T-helper 1 cell (primary cell): Measurements from ENCODE around the gene FOXC1.

Experiments
- DNase-seq, 5 donors: peaks; one replicate each; pipeline ENCODE4 v3.0.0-alpha.2; 2012 to 2020

Gene FOXC1

GRCh38 chr6:1612974-1613306 is 3.2 kb downstream of the FOXC1 start:
- no peak for DNase-seq

- no peak for DNase-seq
These were observed 3.6 kb downstream of the FOXC1 start for GRCh38 chr6:1613346-1613687.

GRCh38 chr6:1613688-1614447 is 4.2 kb downstream of the FOXC1 start:
- DNase-seq: no peak

GRCh38 chr6:1614448-1615150 is 4.9 kb downstream of the FOXC1 start:
- DNase-seq: no peak

GRCh38 chr6:1615151-1615852 is 5.6 kb downstream of the FOXC1 start:
- DNase-seq: no peak

- no peak for DNase-seq
These were observed 6.2 kb downstream of the FOXC1 start for GRCh38 chr6:1615853-1616420.

- no peak for DNase-seq
These were observed 7.2 kb downstream of the FOXC1 start for GRCh38 chr6:1616701-1617463.

GRCh38 chr6:1617466-1618310 is 8.0 kb downstream of the FOXC1 start:
- DNase-seq: no peak

GRCh38 chr6:1618311-1619097 is 8.8 kb downstream of the FOXC1 start:
- no peak for DNase-seq

- DNase-seq: no peak
These were observed 9.5 kb downstream of the FOXC1 start for GRCh38 chr6:1619098-1619672.

- DNase-seq: no peak
These were observed 10.2 kb downstream of the FOXC1 start for GRCh38 chr6:1619673-1620503.

GRCh38 chr6:1620504-1621069 is 10.9 kb downstream of the FOXC1 start:
- DNase-seq: no peak

GRCh38 chr6:1621070-1621701 is 11.5 kb downstream of the FOXC1 start:
- DNase-seq: no peak

- DNase-seq: no peak
These were observed 12.6 kb downstream of the FOXC1 start for GRCh38 chr6:1622220-1622850.

- DNase-seq: no peak
These were observed 13.4 kb downstream of the FOXC1 start for GRCh38 chr6:1622851-1623768.

GRCh38 chr6:1623769-1624057 is 14.0 kb downstream of the FOXC1 start:
- DNase-seq: no peak

- DNase-seq: peak in 1 of 5 donors; percentile 20
These were observed 14.5 kb downstream of the FOXC1 start for GRCh38 chr6:1624058-1624850.
